8988T (cell line): Measurements from ENCODE around the gene ADAM11.
"Not testable (repeated sequence)": the region's sequence is repeated elsewhere in the genome, so short reads cannot be mapped to it uniquely, and the experiment has no call there.

Experiments used
- DNase-seq: peaks from one replicate; pipeline ENCODE4 v3.0.0; 2011

The ADAM11 gene

GRCh38 chr17:44758414-44759085 lies at the start of gene ADAM11:
Gene ADAM11, plus strand, starts transcription at chr17:44758988. Its CDS starts 212 bp downstream, at chr17:44759200.
- peak; percentile 68 for DNase-seq

- no peak for DNase-seq
Measured at GRCh38 chr17:44719444-44719843, 39.3 kb upstream of the ADAM11 start.

GRCh38 chr17:44722254-44722653 lies 36.5 kb upstream of the ADAM11 start:
- no peak for DNase-seq

GRCh38 chr17:44726121-44726520 lies 32.7 kb upstream of the ADAM11 start:
- not testable (repeated sequence) for DNase-seq

- DNase-seq = no peak
Measured at GRCh38 chr17:44733753-44734152, 25.0 kb upstream of the ADAM11 start.

- no peak for DNase-seq
Measured at GRCh38 chr17:44734272-44734671, 24.5 kb upstream of the ADAM11 start.

GRCh38 chr17:44736551-44737240 lies 22.1 kb upstream of the ADAM11 start:
- no peak for DNase-seq

GRCh38 chr17:44738214-44738906 lies 20.4 kb upstream of the ADAM11 start:
- DNase-seq = no peak

GRCh38 chr17:44741316-44741715 lies 17.5 kb upstream of the ADAM11 start:
- DNase-seq = no peak

GRCh38 chr17:44745301-44745700 lies 13.5 kb upstream of the ADAM11 start:
- DNase-seq = no peak

GRCh38 chr17:44745738-44746137 lies 13.1 kb upstream of the ADAM11 start:
- DNase-seq = not testable (repeated sequence)

- DNase-seq = no peak
Measured at GRCh38 chr17:44747566-44747965, 11.2 kb upstream of the ADAM11 start.

- no peak for DNase-seq
Measured at GRCh38 chr17:44749076-44749979, 9.5 kb upstream of the ADAM11 start.

GRCh38 chr17:44749980-44750318 lies 8.8 kb upstream of the ADAM11 start:
- no peak for DNase-seq

- DNase-seq = no peak
Measured at GRCh38 chr17:44751331-44751730, 7.5 kb upstream of the ADAM11 start.

- DNase-seq = no peak
Measured at GRCh38 chr17:44751806-44752205, 7.0 kb upstream of the ADAM11 start.

- no peak for DNase-seq
Measured at GRCh38 chr17:44752953-44753861, 5.6 kb upstream of the ADAM11 start.

GRCh38 chr17:44754276-44754675 lies 4.5 kb upstream of the ADAM11 start:
- DNase-seq = no peak

GRCh38 chr17:44755180-44755579 lies 3.6 kb upstream of the ADAM11 start:
- DNase-seq = not testable (repeated sequence)

GRCh38 chr17:44757045-44757917 lies 1.5 kb upstream of the ADAM11 start:
- DNase-seq = no peak

GRCh38 chr17:44757918-44758413 lies 822 bp upstream of the ADAM11 start:
- no peak for DNase-seq
